ENCODE measurements around the gene NADSYN1. TPM values are rescaled to one million over a fixed set of nuclear protein-coding genes. Genes with fewer than 3 reads are reported as not detected.
"Not testable (repeated sequence)": the region's sequence is repeated elsewhere in the genome, so short reads cannot be mapped to it uniquely, and the experiment has no call there.

NADSYN1 gene
- total RNA-seq, 1 donor from 2014 or later, result 27.7 TPM

- H3K4me1 ChIP-seq (ENCODE audit: control insufficient read depth in 3 of 3, insufficient read depth in 3 of 3, low read length in 3 of 3), result no peaks in the 10 kb centered on the region
- H3K9me3 ChIP-seq (ENCODE audit: control insufficient read depth in 3 of 3, low read length in 3 of 3), result no peaks in the 10 kb centered on the region
- no peak overlapping the region for H3K4me3 ChIP-seq (ENCODE audit: low read length in 3 of 3)
- H3K27ac ChIP-seq (ENCODE audit: low read depth, low read length), result no peak overlapping the region
- no peak overlapping the region for H3K9ac ChIP-seq (ENCODE audit: low read depth in 1 of 3, low read length in 3 of 3)
- H3K27me3 ChIP-seq (ENCODE audit: control insufficient read depth in 3 of 3, insufficient read depth in 3 of 3, low read length in 3 of 3), result peaks cover 0 to 7% (median 3%) of the 10 kb centered on the region in 3 donors
- H3K36me3 ChIP-seq (ENCODE audit: control insufficient read depth in 3 of 3, insufficient read depth in 3 of 3, low read length in 3 of 3), result no peaks in the 10 kb centered on the region
Measured at GRCh38 chr11:71421392-71421950, 31.5 kb upstream of the NADSYN1 start.

- H3K4me1 ChIP-seq (ENCODE audit: control insufficient read depth in 3 of 3, insufficient read depth in 3 of 3, low read length in 3 of 3); H3K9ac ChIP-seq (ENCODE audit: low read depth in 1 of 3, low read length in 3 of 3); H3K9me3 ChIP-seq (ENCODE audit: control insufficient read depth in 3 of 3, low read length in 3 of 3); H3K27ac ChIP-seq (ENCODE audit: low read depth, low read length); H3K36me3 ChIP-seq (ENCODE audit: control insufficient read depth in 3 of 3, insufficient read depth in 3 of 3, low read length in 3 of 3); H3K4me3 ChIP-seq (ENCODE audit: low read length in 3 of 3); H3K27me3 ChIP-seq (ENCODE audit: control insufficient read depth in 3 of 3, insufficient read depth in 3 of 3, low read length in 3 of 3): not testable (repeated sequence)
Measured at GRCh38 chr11:71422318-71422717, 30.7 kb upstream of the NADSYN1 start.

DNA sequence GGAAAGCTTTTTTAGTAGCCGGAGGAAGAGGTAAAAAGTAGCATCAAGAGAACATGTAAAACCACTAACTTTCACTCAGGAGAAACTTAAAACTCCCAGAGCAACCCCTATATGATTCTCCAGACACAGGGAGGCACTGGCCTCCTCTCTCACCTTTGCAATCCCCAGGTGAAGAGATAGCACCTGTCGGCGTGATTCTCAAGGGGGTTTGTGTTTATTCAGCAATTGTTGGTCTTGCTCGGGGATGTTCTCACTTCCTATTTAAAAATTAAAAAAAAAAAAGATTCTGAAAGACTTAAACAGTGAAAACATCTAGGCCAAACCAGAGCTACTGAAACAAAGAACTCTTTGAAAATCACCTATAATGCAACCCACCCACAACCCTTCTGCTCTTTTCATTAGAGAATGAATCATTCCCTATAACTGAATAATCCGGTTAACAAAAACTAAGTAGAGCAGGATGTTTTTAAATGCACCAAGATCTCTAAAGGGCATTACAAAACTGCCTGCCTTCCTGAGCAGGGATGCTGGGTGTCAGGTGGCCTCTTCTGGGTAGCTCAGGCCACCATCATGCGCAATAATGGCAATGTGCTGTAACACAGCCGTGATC is 29.7 kb upstream of the NADSYN1 start:
- H3K4me3 ChIP-seq (ENCODE audit: low read length in 3 of 3), result no peak overlapping the region
- no peak overlapping the region for H3K27ac ChIP-seq (ENCODE audit: low read depth, low read length)
- no peak overlapping the region for H3K9ac ChIP-seq (ENCODE audit: low read depth in 1 of 3, low read length in 3 of 3)
- H3K9me3 ChIP-seq (ENCODE audit: control insufficient read depth in 3 of 3, low read length in 3 of 3), result peaks cover 0 to 4% (median 0%) of the 10 kb centered on the region in 3 donors
- no peaks in the 10 kb centered on the region for H3K36me3 ChIP-seq (ENCODE audit: control insufficient read depth in 3 of 3, insufficient read depth in 3 of 3, low read length in 3 of 3)
- H3K27me3 ChIP-seq (ENCODE audit: control insufficient read depth in 3 of 3, insufficient read depth in 3 of 3, low read length in 3 of 3), result peaks cover 0 to 7% (median 3%) of the 10 kb centered on the region in 3 donors
- no peaks in the 10 kb centered on the region for H3K4me1 ChIP-seq (ENCODE audit: control insufficient read depth in 3 of 3, insufficient read depth in 3 of 3, low read length in 3 of 3)

GRCh38 chr11:71425409-71425808 is 27.6 kb upstream of the NADSYN1 start:
- no peak overlapping the region for H3K4me3 ChIP-seq (ENCODE audit: low read length in 3 of 3)
- no peak overlapping the region for H3K27ac ChIP-seq (ENCODE audit: low read depth, low read length)
- H3K9me3 ChIP-seq (ENCODE audit: control insufficient read depth in 3 of 3, low read length in 3 of 3), result peaks cover 0 to 4% (median 0%) of the 10 kb centered on the region in 3 donors
- no peaks in the 10 kb centered on the region for H3K36me3 ChIP-seq (ENCODE audit: control insufficient read depth in 3 of 3, insufficient read depth in 3 of 3, low read length in 3 of 3)
- H3K9ac ChIP-seq (ENCODE audit: low read depth in 1 of 3, low read length in 3 of 3), result no peak overlapping the region
- peaks cover 0 to 8% (median 6%) of the 10 kb centered on the region in 3 donors for H3K27me3 ChIP-seq (ENCODE audit: control insufficient read depth in 3 of 3, insufficient read depth in 3 of 3, low read length in 3 of 3)
- H3K4me1 ChIP-seq (ENCODE audit: control insufficient read depth in 3 of 3, insufficient read depth in 3 of 3, low read length in 3 of 3), result peaks cover 0 to 2% (median 0%) of the 10 kb centered on the region in 3 donors

- Histone ChIP-seq H3K36me3 (ENCODE audit: control insufficient read depth in 3 of 3, insufficient read depth in 3 of 3, low read length in 3 of 3) (no peaks in the 10 kb centered on the region), H3K9ac (ENCODE audit: low read depth in 1 of 3, low read length in 3 of 3) (no peak overlapping the region), H3K27me3 (ENCODE audit: control insufficient read depth in 3 of 3, insufficient read depth in 3 of 3, low read length in 3 of 3) (peaks cover 0 to 8% (median 6%) of the 10 kb centered on the region in 3 donors), H3K27ac (ENCODE audit: low read depth, low read length) (no peak overlapping the region), H3K9me3 (ENCODE audit: control insufficient read depth in 3 of 3, low read length in 3 of 3) (peaks cover 0 to 4% (median 0%) of the 10 kb centered on the region in 3 donors), H3K4me1 (ENCODE audit: control insufficient read depth in 3 of 3, insufficient read depth in 3 of 3, low read length in 3 of 3) (peaks cover 0 to 2% (median 0%) of the 10 kb centered on the region in 3 donors), H3K4me3 (ENCODE audit: low read length in 3 of 3) (no peak overlapping the region)
Measured at GRCh38 chr11:71425860-71426259, 27.1 kb upstream of the NADSYN1 start.

DNA sequence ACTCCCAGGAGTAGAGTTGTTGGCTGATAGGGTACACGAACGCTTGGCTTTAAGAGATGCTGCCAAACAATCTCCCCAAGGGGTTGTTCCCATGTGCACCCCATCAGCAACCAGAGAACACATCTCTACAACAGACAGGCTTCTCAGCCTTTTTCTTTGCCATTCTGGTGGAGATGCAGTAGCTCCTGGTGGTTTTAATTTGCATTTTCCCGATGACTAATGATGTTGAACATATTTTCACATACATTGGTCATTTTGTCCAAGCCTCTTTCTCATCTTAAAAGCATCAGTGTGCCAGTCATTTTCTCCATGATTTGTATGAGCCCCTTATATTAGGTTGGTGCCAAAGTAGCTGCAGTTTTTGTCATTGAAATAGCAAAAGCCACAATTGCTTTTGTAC is 26.6 kb upstream of the NADSYN1 start:
- H3K27ac ChIP-seq (ENCODE audit: low read depth, low read length), result no peak overlapping the region
- H3K4me3 ChIP-seq (ENCODE audit: low read length in 3 of 3), result no peak overlapping the region
- H3K27me3 ChIP-seq (ENCODE audit: control insufficient read depth in 3 of 3, insufficient read depth in 3 of 3, low read length in 3 of 3), result peaks cover 0 to 8% (median 6%) of the 10 kb centered on the region in 3 donors
- H3K36me3 ChIP-seq (ENCODE audit: control insufficient read depth in 3 of 3, insufficient read depth in 3 of 3, low read length in 3 of 3), result no peaks in the 10 kb centered on the region
- peaks cover 0 to 4% (median 0%) of the 10 kb centered on the region in 3 donors for H3K9me3 ChIP-seq (ENCODE audit: control insufficient read depth in 3 of 3, low read length in 3 of 3)
- no peak overlapping the region for H3K9ac ChIP-seq (ENCODE audit: low read depth in 1 of 3, low read length in 3 of 3)
- H3K4me1 ChIP-seq (ENCODE audit: control insufficient read depth in 3 of 3, insufficient read depth in 3 of 3, low read length in 3 of 3), result peaks cover 0 to 2% (median 0%) of the 10 kb centered on the region in 3 donors

DNA sequence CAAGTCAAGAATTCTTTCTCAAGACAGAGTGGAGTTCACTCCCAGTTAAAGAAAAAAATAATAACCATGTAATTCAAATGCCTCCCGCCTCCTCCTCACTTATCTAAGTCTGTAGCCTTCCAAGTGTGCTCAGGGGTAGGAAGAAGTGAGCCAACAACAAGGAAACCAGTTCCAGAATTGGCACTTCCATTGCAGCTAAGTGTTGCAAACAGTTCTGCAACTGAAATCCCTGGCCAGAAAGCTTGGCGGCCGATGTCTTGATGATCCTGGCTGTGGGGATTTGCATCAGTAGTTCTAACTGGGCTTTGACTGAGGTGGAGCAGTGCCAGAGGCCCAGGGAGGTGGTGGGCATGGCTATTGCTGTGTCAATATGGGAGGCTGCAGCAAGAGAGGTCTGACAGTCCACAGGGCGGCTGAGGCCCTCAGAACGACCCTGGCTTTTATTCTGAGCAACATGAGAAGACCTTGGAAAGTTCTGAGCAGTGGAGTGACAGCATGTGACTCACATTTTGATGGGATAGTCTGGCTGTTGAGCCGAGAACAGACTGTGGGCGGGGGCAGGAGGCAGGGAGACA is 24.1 kb upstream of the NADSYN1 start:
- H3K9me3 ChIP-seq (ENCODE audit: control insufficient read depth in 3 of 3, low read length in 3 of 3), result peaks cover 0 to 4% (median 0%) of the 10 kb centered on the region in 3 donors
- H3K27ac ChIP-seq (ENCODE audit: low read depth, low read length), result no peak overlapping the region

DNA sequence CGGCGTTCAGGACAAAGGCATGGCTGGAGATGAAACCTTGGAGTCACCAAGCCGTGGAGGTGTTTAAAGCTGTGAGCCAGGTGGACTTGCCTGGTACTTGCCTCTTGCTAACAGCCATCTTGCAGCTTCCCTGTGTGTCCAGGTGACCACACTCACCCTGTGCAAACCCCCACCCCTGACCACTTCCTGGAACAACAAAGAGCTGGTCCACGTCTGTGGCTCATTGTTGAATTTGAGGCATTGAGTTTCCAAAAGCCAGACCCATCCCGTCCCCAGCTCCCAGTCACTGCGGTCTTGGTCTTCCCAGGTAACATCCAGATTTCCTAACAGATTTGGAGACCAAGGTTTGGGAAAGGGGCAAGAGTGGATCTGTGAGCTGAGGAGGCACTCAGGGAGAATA is 23.3 kb upstream of the NADSYN1 start:
- H3K27ac ChIP-seq (ENCODE audit: low read depth, low read length), result no peak overlapping the region
- H3K36me3 ChIP-seq (ENCODE audit: control insufficient read depth in 3 of 3, insufficient read depth in 3 of 3, low read length in 3 of 3), result peaks cover 0 to 2% (median 0%) of the 10 kb centered on the region in 3 donors
- peaks cover 0 to 4% (median 0%) of the 10 kb centered on the region in 3 donors for H3K9me3 ChIP-seq (ENCODE audit: control insufficient read depth in 3 of 3, low read length in 3 of 3)
- peaks cover 0 to 5% (median 0%) of the 10 kb centered on the region in 3 donors for H3K4me1 ChIP-seq (ENCODE audit: control insufficient read depth in 3 of 3, insufficient read depth in 3 of 3, low read length in 3 of 3)
- H3K27me3 ChIP-seq (ENCODE audit: control insufficient read depth in 3 of 3, insufficient read depth in 3 of 3, low read length in 3 of 3), result peaks cover 0 to 6% (median 5%) of the 10 kb centered on the region in 3 donors
- H3K9ac ChIP-seq (ENCODE audit: low read depth in 1 of 3, low read length in 3 of 3), result no peak overlapping the region
- H3K4me3 ChIP-seq (ENCODE audit: low read length in 3 of 3), result no peak overlapping the region

More for the DNA sequence above, 24.1 kb upstream of the NADSYN1 start:
- H3K9ac ChIP-seq (ENCODE audit: low read depth in 1 of 3, low read length in 3 of 3), result no peak overlapping the region
- no peak overlapping the region for H3K4me3 ChIP-seq (ENCODE audit: low read length in 3 of 3)
- peaks cover 0 to 6% (median 6%) of the 10 kb centered on the region in 3 donors for H3K27me3 ChIP-seq (ENCODE audit: control insufficient read depth in 3 of 3, insufficient read depth in 3 of 3, low read length in 3 of 3)
- peaks cover 0 to 5% (median 0%) of the 10 kb centered on the region in 3 donors for H3K4me1 ChIP-seq (ENCODE audit: control insufficient read depth in 3 of 3, insufficient read depth in 3 of 3, low read length in 3 of 3)
- peaks cover 0 to 2% (median 0%) of the 10 kb centered on the region in 3 donors for H3K36me3 ChIP-seq (ENCODE audit: control insufficient read depth in 3 of 3, insufficient read depth in 3 of 3, low read length in 3 of 3)

GRCh38 chr11:71430166-71430565 is 22.8 kb upstream of the NADSYN1 start:
- Histone ChIP-seq H3K4me3 (ENCODE audit: low read length in 3 of 3) (no peak overlapping the region), H3K36me3 (ENCODE audit: control insufficient read depth in 3 of 3, insufficient read depth in 3 of 3, low read length in 3 of 3) (peaks cover 0 to 3% (median 2%) of the 10 kb centered on the region in 3 donors), H3K9me3 (ENCODE audit: control insufficient read depth in 3 of 3, low read length in 3 of 3) (peaks cover 0 to 4% (median 0%) of the 10 kb centered on the region in 3 donors), H3K9ac (ENCODE audit: low read depth in 1 of 3, low read length in 3 of 3) (no peak overlapping the region), H3K27me3 (ENCODE audit: control insufficient read depth in 3 of 3, insufficient read depth in 3 of 3, low read length in 3 of 3) (peaks cover 0 to 6% (median 5%) of the 10 kb centered on the region in 3 donors), H3K4me1 (ENCODE audit: control insufficient read depth in 3 of 3, insufficient read depth in 3 of 3, low read length in 3 of 3) (peaks cover 0 to 5% (median 0%) of the 10 kb centered on the region in 3 donors), H3K27ac (ENCODE audit: low read depth, low read length) (no peak overlapping the region)

GRCh38 chr11:71431271-71431670 is 21.7 kb upstream of the NADSYN1 start:
- peaks cover 0 to 5% (median 0%) of the 10 kb centered on the region in 3 donors for H3K4me1 ChIP-seq (ENCODE audit: control insufficient read depth in 3 of 3, insufficient read depth in 3 of 3, low read length in 3 of 3)
- H3K36me3 ChIP-seq (ENCODE audit: control insufficient read depth in 3 of 3, insufficient read depth in 3 of 3, low read length in 3 of 3), result peaks cover 0 to 9% (median 5%) of the 10 kb centered on the region in 3 donors
- H3K27me3 ChIP-seq (ENCODE audit: control insufficient read depth in 3 of 3, insufficient read depth in 3 of 3, low read length in 3 of 3), result peaks cover 0 to 6% (median 5%) of the 10 kb centered on the region in 3 donors
- H3K9me3 ChIP-seq (ENCODE audit: control insufficient read depth in 3 of 3, low read length in 3 of 3), result peaks cover 0 to 4% (median 0%) of the 10 kb centered on the region in 3 donors
- H3K9ac ChIP-seq (ENCODE audit: low read depth in 1 of 3, low read length in 3 of 3), result no peak overlapping the region
- H3K27ac ChIP-seq (ENCODE audit: low read depth, low read length), result no peak overlapping the region
- no peak overlapping the region for H3K4me3 ChIP-seq (ENCODE audit: low read length in 3 of 3)
